Omental fat pad (tissue), 4 donors: ENCODE results near the gene LILRB1. TPM values are rescaled to one million over a fixed set of nuclear protein-coding genes. Genes with fewer than 3 reads are reported as not detected.

Source experiments
- ATAC-seq: fragments of 150-250 bp; one replicate; pipeline ENCODE4 v1.9.1; 2016; ENCODE audit warnings: mild to moderate bottlenecking, moderate library complexity; ENCODE audit not compliant: low FRiP score
- DNase-seq: peaks from one replicate; pipeline ENCODE4 v3.0.0-alpha.2; 2019; ENCODE audit warnings: low spot score
- CTCF ChIP-seq, 3 donors: fragments of 450-650 bp; IDR thresholded peaks; one replicate each; pipeline ENCODE4 v1.5.1; 2016 to 2017; ENCODE audit warnings: antibody characterized with exemption in 3 of 3, mild to moderate bottlenecking in 3 of 3, moderate library complexity in 2 of 3
- small RNA-seq: library from RNA; depleted of rRNA; stranded (forward); fragments of <200 nt; gene quantifications from one replicate; pipeline ENCODE3, GENCODE V24; 2016
- total RNA-seq, 4 donors: library from RNA; depleted of rRNA; stranded (reverse); fragments of >200 nt; gene quantifications; one replicate each; pipeline ENCODE4 v1.1.0, GENCODE V29; 2016

LILRB1 gene
- total RNA-seq, 4 donors from 2014 or later, result 1.4 to 17.3 (median 6.1) TPM

GRCh38 chr19:54684527-54684926 is 54.2 kb downstream of the LILRB1 start:
- DNase-seq (no peak), ATAC-seq (no peak)
- TF ChIP-seq CTCF (IDR thresholded peaks at IDR 0.05), result no peak

Small RNAs within 50 kb of the gene (small RNA-seq; reads per million reads assigned to genes)
- gene AC245036.3 (not detected), gene MIR8061 (not detected)

Other genes starting within 250 kb of the LILRB1 start
- gene TTYH1, start 215.0 kb upstream of the LILRB1 start, total RNA-seq, result under 1 TPM in 2 of 4 donors, not detected in 2; 0.28 to 0.84 TPM
- gene LENG8, start 181.3 kb upstream of the LILRB1 start, total RNA-seq, result 100 to 1,000 TPM in 2 of 4 donors, 10 to 100 TPM in 2; 79.5 to 160 (median 112) TPM
- 1 to 10 TPM; 6.6 to 9.1 (median 7.8) TPM for gene LENG9, start 166.7 kb upstream of the LILRB1 start, total RNA-seq
- 10 to 100 TPM; 12.1 to 24.1 (median 17.4) TPM for gene CDC42EP5, start 157.2 kb upstream of the LILRB1 start, total RNA-seq
- not detected for gene LAIR2, start 127.7 kb upstream of the LILRB1 start, total RNA-seq
- gene LILRA2, start 56.7 kb upstream of the LILRB1 start, total RNA-seq, result 1 to 10 TPM; 1.9 to 9.5 (median 6.9) TPM
- 1 to 10 TPM in 3 of 4 donors, under 1 TPM in 1; 0.65 to 7.1 (median 2.5) TPM for gene LILRA1, start 36.9 kb upstream of the LILRB1 start, total RNA-seq
- gene LILRB4, start 32.5 kb downstream of the LILRB1 start, total RNA-seq, result 10 to 100 TPM in 2 of 4 donors, 1 to 10 TPM in 2; 7.8 to 36.7 (median 10.4) TPM
- not detected for gene KIR3DL3, start 94.0 kb downstream of the LILRB1 start, total RNA-seq
- gene KIR2DL3, start 108.0 kb downstream of the LILRB1 start, total RNA-seq, result not detected
- gene KIR2DL1, start 139.3 kb downstream of the LILRB1 start, total RNA-seq, result under 1 TPM in 1 of 4 donors, not detected in 3; 0.36 TPM
- gene KIR2DL4, start 173.1 kb downstream of the LILRB1 start, total RNA-seq, result under 1 TPM in 1 of 4 donors, not detected in 3; 0.72 TPM
- gene KIR3DL1, start 186.0 kb downstream of the LILRB1 start, total RNA-seq, result under 1 TPM in 1 of 4 donors, not detected in 3; 0.38 TPM
- gene KIR2DS4, start 202.2 kb downstream of the LILRB1 start, total RNA-seq, result not detected
- gene KIR3DL2, start 220.0 kb downstream of the LILRB1 start, total RNA-seq, result under 1 TPM in 2 of 4 donors, not detected in 2; 0.36 to 0.38 TPM
- 10 to 100 TPM in 1 of 4 donors, 1 to 10 TPM in 3; 5.5 to 11.2 (median 7.0) TPM for gene FCAR, start 243.8 kb downstream of the LILRB1 start, total RNA-seq